IPS-15b (cell line): ENCODE measurements around the gene UMPS.

Source experiments
- H3K27me3 ChIP-seq: one replicate; pipeline ENCODE4 v1.6.1; 2013; ENCODE audit warnings: low read length; ENCODE audit not compliant: control insufficient read depth, insufficient read depth
- H3K36me3 ChIP-seq: one replicate; pipeline ENCODE4 v1.6.1; 2013; ENCODE audit warnings: low read length; ENCODE audit not compliant: control insufficient read depth, insufficient read depth
- H3K4me1 ChIP-seq: one replicate; pipeline ENCODE4 v1.6.1; 2013; ENCODE audit warnings: mild to moderate bottlenecking, low read length; ENCODE audit not compliant: control insufficient read depth, insufficient read depth
- H3K4me3 ChIP-seq: one replicate; pipeline ENCODE4 v1.5.1; 2013; ENCODE audit warnings: low read depth, low read length
- H3K9ac ChIP-seq: one replicate; pipeline ENCODE4 v1.6.1; 2013; ENCODE audit warnings: low read depth, mild to moderate bottlenecking, low read length
- H3K9me3 ChIP-seq: one replicate; pipeline ENCODE4 v1.6.1; 2013; ENCODE audit warnings: mild to moderate bottlenecking, low read length; ENCODE audit not compliant: control insufficient read depth, insufficient read depth

UMPS gene

DNA sequence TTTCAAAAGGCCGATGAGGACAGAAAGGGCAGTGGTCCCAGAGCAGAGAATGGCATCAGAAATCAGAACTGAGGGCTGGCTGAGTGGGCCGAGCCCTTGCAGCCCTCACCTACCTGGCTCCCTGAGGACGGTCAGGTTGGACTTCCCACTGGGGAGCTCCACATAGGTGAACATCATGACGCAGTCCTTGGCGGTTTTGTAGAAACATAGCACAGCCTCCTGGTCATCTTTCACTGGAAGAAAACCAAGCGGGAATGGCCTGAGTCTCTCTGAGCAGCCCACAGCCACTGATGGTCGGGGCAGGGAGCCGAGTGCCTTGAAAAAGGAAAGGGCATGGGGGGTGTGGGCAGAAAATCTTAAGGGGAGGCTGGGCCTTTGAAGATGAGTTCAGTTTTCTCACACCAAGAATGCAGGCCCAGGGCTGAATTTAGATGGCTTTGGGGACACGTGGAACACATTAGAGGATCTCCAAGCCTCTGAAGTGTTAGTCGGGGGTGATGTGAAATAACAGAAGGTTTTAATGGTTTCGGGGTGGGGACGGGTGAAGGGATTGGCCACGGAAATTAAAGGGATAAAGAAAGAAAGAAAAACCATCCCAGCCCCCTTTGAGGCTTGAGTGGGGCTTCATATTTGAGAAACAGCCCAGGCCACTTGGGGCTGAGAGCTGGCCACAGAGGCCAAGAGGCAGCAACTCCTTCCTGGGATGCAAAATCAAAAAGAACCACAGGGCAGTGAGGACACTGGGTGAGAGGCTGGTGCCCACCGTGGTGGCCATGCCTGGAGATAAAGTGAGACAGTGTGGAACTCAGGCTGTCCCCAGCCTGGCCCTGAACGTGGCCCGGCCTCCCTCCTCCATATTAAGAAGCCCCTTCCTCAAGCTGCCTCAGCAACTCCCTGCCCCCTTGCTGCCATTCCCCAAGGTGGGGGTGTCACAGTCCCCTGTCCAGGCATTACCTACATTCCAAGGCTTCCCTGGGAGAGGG lies 36.2 kb downstream of the UMPS start:
- Histone ChIP-seq H3K9ac (no peak overlapping the region), H3K27me3 (no peaks in the 10 kb centered on the region), H3K36me3 (peaks cover 24% of the 10 kb centered on the region), H3K9me3 (no peaks in the 10 kb centered on the region), H3K4me1 (no peaks in the 10 kb centered on the region), H3K4me3 (no peak overlapping the region)

DNA sequence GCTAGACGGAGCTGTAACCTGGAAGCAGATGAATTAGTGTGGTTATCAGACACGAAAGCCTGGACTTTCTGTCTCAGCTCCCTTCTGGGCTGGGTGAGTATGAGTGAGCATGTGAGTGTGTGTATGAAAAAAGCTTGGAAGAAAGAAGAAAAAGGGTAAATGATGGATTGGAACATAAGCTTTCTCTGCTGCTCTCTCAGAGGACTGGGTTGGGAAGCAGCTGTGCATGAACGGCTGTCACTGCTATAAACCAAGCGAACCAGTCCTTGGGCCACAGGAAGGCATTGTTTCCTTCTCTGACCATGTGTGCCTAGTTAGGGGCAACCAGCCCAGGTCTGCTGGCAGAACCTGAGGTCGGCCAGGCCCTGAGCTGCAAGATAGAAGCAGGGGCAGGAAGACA lies 37.0 kb downstream of the UMPS start:
- Histone ChIP-seq H3K4me1 (no peaks in the 10 kb centered on the region), H3K27me3 (no peaks in the 10 kb centered on the region), H3K4me3 (no peak overlapping the region), H3K36me3 (peaks cover 24% of the 10 kb centered on the region), H3K9me3 (no peaks in the 10 kb centered on the region), H3K9ac (no peak overlapping the region)

DNA sequence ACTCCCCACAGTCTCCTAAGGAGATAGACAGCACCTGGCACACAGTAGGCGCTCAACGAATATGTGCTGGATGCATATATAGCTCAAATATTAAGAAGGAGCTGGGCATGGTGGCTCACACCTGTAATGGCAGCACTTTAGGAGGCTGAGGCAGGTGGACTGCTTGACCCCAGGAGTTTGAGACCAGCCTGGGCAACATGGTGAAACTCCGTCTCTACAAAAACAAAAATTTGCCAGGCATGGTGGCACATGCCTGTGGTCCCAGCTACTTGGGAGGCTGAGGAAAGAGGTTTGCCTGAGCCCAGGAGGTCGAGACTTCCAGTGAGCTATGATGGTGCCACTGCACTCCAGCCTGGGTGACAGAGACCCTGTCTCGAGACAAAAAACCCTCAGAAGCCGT lies 37.4 kb downstream of the UMPS start:
- Histone ChIP-seq H3K9me3 (no peaks in the 10 kb centered on the region), H3K36me3 (peaks cover 24% of the 10 kb centered on the region), H3K9ac (no peak overlapping the region)

DNA sequence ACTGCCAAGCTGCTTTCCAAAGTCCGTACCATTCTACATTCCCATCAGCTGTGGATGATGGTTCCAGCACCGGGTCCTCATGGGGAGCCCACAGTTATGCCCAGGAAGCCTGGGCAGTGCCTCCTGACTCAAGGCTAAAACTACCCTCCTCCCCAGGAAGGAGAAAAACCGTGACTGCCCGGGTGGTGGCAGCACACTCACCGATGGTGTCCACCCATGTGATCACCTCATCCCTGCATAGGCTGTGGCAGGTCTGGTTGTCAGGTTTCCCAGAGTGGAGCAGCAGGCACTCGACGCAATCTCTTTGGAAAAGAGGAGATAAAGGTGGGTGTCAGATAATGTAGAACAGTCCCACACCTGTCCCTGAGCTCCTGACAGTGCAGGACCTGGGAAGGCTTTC lies 38.6 kb downstream of the UMPS start:
- Histone ChIP-seq H3K4me1 (no peaks in the 10 kb centered on the region), H3K27me3 (no peaks in the 10 kb centered on the region), H3K4me3 (no peak overlapping the region), H3K9me3 (no peaks in the 10 kb centered on the region), H3K9ac (no peak overlapping the region), H3K36me3 (peaks cover 23% of the 10 kb centered on the region)

More for the DNA sequence above, 37.4 kb downstream of the UMPS start:
- H3K4me1 ChIP-seq: no peaks in the 10 kb centered on the region
- no peaks in the 10 kb centered on the region for H3K27me3 ChIP-seq
- no peak overlapping the region for H3K4me3 ChIP-seq

DNA sequence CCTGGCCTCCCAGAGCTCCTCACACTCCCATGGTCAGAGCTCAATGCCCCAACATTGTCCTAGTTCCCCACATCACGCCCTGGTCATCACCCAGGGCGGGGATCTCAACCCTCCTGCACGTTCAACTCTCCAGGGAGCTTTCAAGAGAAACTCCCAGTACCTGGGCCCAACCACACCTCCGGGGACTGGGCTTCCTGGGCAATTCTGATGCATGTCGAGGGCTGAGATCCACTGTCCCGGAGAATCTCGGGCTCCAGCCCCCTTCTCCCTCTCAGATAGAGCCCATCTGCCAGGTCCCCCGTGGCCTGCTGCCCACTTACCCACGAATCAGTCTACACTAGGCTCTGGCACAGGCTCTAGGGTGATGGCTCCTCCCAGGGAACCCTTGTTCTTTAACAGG lies 39.2 kb downstream of the UMPS start:
- Histone ChIP-seq H3K36me3 (peaks cover 23% of the 10 kb centered on the region), H3K4me3 (no peak overlapping the region), H3K27me3 (no peaks in the 10 kb centered on the region), H3K9ac (no peak overlapping the region), H3K4me1 (peaks cover 2% of the 10 kb centered on the region), H3K9me3 (no peaks in the 10 kb centered on the region)

DNA sequence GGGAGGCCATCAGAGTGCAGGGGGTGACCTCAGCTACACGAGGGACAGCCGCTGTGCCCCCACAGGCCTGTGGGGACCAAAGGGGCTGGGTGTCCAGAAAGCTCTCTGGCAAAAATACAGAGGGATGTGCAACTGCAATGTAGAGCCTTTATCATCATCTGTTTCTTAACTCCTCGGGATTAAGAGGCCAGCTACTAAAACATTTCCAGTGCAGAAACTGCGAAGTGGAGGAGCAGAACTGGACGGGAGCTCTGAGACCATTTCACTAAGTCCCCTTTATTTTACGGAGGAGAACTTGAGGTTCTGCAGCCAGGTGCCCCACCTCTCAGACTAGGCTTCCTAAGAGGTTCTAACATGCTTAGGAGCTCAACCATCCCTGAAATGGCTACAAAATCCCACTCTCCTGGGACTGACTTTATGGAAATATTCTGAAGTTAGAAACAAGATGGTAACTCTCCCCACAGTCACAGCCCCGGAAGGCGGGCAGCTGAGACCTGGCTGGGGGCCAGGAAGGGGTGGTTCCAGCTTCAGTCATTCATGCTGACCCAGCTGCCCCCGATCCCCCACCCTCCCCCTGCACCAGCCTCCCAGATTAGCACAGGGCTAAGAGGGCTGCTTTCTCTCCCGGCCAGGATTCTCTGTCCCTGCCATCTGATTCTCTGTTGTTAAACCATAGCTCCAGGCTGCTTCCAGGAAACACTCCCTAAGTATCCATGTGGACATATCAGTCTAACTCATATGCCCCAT lies 40.3 kb downstream of the UMPS start:
- H3K4me3 ChIP-seq: no peak overlapping the region
- H3K4me1 ChIP-seq: peaks cover 7% of the 10 kb centered on the region
- peaks cover 17% of the 10 kb centered on the region for H3K36me3 ChIP-seq
- H3K27me3 ChIP-seq: no peaks in the 10 kb centered on the region
- no peak overlapping the region for H3K9ac ChIP-seq
- no peaks in the 10 kb centered on the region for H3K9me3 ChIP-seq

DNA sequence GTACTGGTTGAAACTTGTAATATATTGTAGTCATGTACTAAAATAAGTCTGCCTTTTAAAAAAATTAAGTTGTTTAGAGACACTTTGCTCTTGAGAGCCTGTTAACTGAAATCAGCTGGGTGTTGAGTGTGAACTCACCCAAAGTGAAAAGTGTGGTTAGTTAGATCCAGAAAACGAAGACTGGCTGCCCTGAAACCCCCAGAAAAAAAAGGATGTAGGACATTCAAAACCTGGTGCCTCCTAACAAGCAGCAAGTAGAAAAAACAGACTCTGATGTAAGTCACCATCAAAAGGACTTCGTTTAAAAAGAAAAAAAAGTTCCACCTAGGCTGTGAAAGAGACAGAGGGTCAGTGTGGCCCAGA lies 40.8 kb downstream of the UMPS start:
- Histone ChIP-seq H3K27me3 (no peaks in the 10 kb centered on the region), H3K4me1 (peaks cover 7% of the 10 kb centered on the region), H3K9me3 (no peaks in the 10 kb centered on the region), H3K36me3 (peaks cover 13% of the 10 kb centered on the region), H3K4me3 (no peak overlapping the region), H3K9ac (no peak overlapping the region)

DNA sequence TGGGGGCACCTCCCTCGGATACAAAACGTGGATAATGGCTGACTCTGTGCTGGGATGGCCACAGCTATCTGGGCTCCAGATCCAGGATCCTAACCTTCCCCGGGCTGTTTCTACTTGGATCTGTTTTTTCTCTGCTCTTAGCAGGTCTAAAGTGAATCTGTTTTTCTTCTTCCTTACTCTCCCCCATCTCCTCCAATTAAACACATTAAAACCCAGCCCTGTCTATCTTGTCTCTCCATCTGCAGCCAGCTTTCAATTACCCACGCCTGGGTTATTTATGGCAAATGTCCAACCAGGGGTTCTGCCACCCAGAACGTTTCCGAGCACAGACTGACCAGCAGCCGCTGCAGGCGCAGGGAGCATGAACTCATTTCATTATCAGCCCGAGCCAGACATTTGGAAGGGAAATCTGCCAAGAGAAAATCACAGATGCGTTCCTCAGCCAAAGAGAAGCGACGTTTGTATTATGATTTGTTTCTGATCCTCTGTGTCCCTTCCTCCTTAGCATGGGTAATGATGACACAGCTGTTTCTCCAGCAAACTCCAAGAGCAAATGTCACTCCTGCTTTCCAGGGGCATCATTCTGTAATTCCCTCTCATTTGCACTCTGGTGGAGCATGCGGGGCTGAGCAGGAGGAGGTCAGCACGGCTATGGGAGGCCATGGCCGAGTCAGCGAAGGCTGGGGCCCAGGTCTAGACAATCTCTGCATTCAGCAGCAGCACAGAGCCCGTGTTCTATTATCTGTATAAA lies 42.0 kb downstream of the UMPS start:
- Histone ChIP-seq H3K27me3 (no peaks in the 10 kb centered on the region), H3K9me3 (no peaks in the 10 kb centered on the region), H3K4me3 (no peak overlapping the region), H3K36me3 (peaks cover 12% of the 10 kb centered on the region), H3K9ac (no peak overlapping the region), H3K4me1 (peaks cover 7% of the 10 kb centered on the region)

DNA sequence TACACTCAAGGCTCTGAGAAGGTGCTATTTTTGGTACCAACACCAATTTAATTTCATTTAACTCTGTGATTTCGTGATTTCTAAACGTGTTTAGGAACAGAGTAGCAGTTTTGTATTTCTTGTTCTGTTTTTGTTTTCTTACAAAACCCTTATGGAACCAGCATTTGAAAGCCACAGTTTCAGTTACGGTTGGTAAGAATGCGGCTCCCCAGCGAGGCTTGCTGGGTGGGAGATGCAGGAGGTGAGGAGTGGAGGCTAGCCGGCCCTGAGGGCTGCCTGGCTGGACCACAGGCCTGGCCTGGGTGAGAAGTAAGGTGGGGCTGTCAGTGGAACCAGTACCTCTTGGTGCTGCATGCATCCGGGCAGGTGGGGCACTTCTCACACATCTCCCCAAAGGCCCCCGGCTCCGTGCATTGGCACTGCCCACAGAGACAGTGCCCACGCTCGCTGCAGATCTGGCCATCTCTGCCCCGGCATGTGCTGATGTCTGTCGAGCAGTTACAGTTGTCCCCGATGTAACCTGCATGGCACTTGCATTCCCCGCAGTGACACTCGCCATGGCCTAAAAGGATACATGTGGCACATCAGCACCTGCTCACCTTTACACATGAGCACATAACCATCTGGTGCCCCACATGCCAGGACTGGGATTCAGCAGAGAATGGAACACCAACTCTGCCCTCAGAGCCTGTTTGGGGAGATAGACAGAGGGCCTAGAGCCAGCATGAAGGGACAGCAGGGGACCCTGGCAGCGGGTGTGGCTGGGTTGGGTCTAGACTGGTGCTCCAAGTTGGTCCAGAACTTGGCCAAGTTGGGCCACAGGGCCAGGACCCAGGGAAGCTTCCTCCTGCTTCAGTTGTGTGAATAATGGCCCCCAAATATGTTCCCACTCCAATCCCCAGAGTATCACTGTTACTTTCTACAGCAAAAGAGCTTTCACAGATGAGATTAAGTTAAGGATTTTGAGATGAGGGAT lies 43.4 kb downstream of the UMPS start:
- H3K9me3 ChIP-seq: no peaks in the 10 kb centered on the region
- H3K36me3 ChIP-seq: peaks cover 11% of the 10 kb centered on the region
- no peak overlapping the region for H3K9ac ChIP-seq
- no peak overlapping the region for H3K4me3 ChIP-seq
- H3K27me3 ChIP-seq: no peaks in the 10 kb centered on the region
- H3K4me1 ChIP-seq: peaks cover 7% of the 10 kb centered on the region

DNA sequence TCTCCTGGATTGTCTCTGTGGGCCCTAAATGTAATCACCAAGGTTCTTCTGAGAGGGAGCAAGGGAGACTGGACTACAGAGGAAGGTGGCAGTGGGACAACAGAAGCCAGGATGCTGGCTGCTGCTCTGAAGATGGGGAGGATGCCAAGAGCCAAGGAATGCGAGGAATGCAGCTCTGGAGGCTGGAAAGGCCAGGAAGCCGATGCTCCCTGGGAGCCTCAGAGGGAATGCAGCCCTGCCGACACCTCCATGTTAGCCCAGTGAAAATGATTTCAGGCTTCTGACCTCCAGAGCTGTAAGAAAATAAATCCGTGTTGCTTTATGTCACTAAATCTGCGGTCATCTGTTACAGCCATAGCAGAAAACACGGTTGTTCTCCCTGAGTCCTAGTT lies 44.1 kb downstream of the UMPS start:
- peaks cover 7% of the 10 kb centered on the region for H3K4me1 ChIP-seq
- H3K4me3 ChIP-seq: no peak overlapping the region
- H3K9me3 ChIP-seq: no peaks in the 10 kb centered on the region
- no peaks in the 10 kb centered on the region for H3K27me3 ChIP-seq
- peaks cover 11% of the 10 kb centered on the region for H3K36me3 ChIP-seq
- no peak overlapping the region for H3K9ac ChIP-seq
